Effector memory CD8-positive, alpha-beta T cell (primary cell): Measurements from ENCODE around the gene NCAM1.

Experiments used
- ATAC-seq: fragments of 150-1000 bp; cut with Tn5 transposase; replicated peaks from 2 replicates; pipeline ENCODE4 v1.10.0; 2021; ENCODE audit warnings: mild to moderate bottlenecking, moderate library complexity
- DNase-seq, 3 experiments: peaks; one replicate each; pipeline ENCODE4 v3.0.0; 2021
- H3K27ac Mint-ChIP-seq, 2 donors: one replicate each; pipeline ENCODE4 v1.8.0; 2022; ENCODE audit warnings: mild to moderate bottlenecking in 2 of 2, mixed read lengths in 2 of 2, moderate library complexity in 2 of 2
- H3K27me3 Mint-ChIP-seq, 2 donors: one replicate each; pipeline ENCODE4 v1.8.0; 2022; ENCODE audit warnings: mixed read lengths in 2 of 2
- H3K36me3 Mint-ChIP-seq: one replicate; pipeline ENCODE4 v1.8.0; 2022; ENCODE audit warnings: mild to moderate bottlenecking, moderate library complexity, mixed read lengths; ENCODE audit not compliant: insufficient read depth
- H3K4me1 Mint-ChIP-seq, 2 donors: one replicate each; pipeline ENCODE4 v1.8.0; 2022; ENCODE audit warnings: low read depth in 2 of 2, mixed read lengths in 2 of 2
- H3K4me3 Mint-ChIP-seq, 2 donors: one replicate each; pipeline ENCODE4 v1.8.0; 2022; ENCODE audit warnings: mild to moderate bottlenecking in 2 of 2, mixed read lengths in 2 of 2, moderate library complexity in 2 of 2
- H3K9me3 Mint-ChIP-seq, 2 donors: one replicate each; pipeline ENCODE4 v1.8.0; 2022; ENCODE audit warnings: mixed read lengths in 2 of 2

The NCAM1 gene

DNA sequence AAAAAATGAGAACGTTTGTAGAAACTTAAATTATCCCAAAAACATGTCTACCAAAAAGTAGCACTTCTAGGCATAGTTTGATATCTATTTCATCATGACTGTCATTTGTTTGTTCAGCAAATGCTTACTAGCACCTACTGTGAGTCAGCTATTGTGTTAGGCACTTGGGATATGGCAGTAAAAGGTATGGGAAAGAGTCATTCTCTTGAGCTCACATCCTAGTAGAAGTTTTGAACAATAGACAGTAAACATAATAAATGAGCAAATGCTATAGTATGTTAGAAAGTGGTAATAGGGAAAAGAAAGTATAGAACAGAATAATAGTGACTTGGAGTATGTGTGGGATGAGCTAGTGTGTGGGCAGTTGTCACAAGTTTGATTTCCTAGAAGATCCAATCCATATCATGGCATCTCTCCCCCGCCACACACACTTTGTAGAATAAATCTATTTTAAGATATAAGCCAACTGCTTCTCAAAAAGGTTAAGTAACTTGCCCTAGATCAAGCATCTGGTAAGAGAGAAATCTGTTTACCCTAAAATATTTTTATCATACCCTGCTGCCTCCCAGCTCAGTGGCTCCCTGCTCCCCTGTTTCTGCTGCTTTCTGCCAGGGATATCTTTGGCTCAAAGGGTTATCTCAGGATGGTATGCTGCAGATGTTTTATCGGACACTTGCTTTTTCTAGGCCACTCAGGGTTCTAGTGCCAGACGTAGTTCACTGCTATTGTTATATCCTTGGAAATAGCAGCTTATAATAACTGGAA lies 129.7 kb downstream of the NCAM1 start:
- no peak overlapping the region for H3K27ac Mint-ChIP-seq
- no peak overlapping the region for H3K4me3 Mint-ChIP-seq
- no peaks in the 10 kb centered on the region for H3K4me1 Mint-ChIP-seq
- H3K9me3 Mint-ChIP-seq: no peaks in the 10 kb centered on the region
- no peaks in the 10 kb centered on the region for H3K36me3 Mint-ChIP-seq
- DNase-seq: no peak
- H3K27me3 Mint-ChIP-seq: peaks cover 0 to under 1% of the 10 kb centered on the region in 2 donors
- ATAC-seq: no peak

GRCh38 chr11:113091481-113091780 lies 130.2 kb downstream of the NCAM1 start:
- ATAC-seq (no peak), DNase-seq (no peak)
- H3K27me3 Mint-ChIP-seq: no peaks in the 10 kb centered on the region
- no peaks in the 10 kb centered on the region for H3K36me3 Mint-ChIP-seq
- no peaks in the 10 kb centered on the region for H3K4me1 Mint-ChIP-seq
- no peak overlapping the region for H3K27ac Mint-ChIP-seq
- H3K4me3 Mint-ChIP-seq: no peak overlapping the region
- H3K9me3 Mint-ChIP-seq: no peaks in the 10 kb centered on the region

DNA sequence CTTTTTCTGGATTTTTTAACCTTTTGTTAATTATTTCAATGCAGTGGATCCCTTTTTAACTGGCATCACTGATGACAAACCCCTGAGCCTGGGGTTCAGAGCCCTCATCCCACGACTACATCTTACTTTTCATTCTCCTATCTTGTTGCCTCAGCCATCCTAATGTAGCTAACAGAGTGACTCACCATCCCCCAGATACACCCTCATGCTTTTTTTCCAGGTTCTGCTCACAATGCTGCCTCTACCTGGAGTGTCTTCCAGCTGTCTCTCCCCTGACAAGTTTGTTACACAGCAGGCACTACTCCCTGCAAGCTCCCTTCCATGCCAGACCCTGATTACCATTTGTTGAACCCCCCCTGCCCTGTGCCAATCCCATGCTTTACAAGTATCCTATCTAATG lies 135.4 kb downstream of the NCAM1 start:
- no peak overlapping the region for H3K27ac Mint-ChIP-seq
- ATAC-seq (no peak), DNase-seq (no peak)
- peaks cover 8 to 20% of the 10 kb centered on the region in 2 donors for H3K27me3 Mint-ChIP-seq
- H3K9me3 Mint-ChIP-seq: no peaks in the 10 kb centered on the region
- peaks cover 0 to 3% of the 10 kb centered on the region in 2 donors for H3K4me1 Mint-ChIP-seq
- H3K4me3 Mint-ChIP-seq: no peak overlapping the region
- no peaks in the 10 kb centered on the region for H3K36me3 Mint-ChIP-seq

DNA sequence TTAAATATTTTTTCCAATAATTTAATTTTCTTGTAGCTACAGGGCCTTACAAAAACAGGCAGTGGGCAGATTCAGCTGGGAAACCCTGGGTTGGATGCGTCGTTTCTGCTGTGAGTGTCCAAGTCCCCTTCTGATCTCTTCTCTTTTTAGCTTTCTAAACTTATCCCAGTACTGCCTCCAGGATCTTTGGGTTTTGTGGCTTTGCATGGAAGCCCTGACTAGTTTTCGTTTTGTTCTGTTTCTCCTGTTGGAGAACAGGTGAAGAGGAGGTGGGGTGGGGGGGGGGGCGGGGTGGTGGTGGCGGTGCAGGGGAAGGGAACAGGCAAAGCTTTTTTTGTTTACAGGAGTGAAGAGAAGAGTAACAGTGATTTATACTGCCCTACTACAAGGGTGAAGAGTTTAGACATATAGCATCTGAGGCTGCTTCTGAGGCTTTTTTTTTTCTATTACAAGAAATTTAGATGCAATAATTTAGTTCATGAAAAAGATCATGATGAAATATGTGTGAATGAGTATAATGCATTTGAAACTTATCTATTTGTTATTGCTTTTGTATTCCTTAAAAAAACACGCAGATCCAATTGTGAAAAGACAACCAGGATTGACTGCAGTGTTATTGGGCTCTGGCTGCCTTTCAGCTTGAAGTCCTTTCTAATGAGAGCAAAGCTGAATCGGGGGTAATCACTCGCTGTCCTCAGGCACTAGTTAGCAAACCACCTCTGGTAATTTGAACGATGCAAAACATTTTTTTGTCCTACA lies 142.9 kb downstream of the NCAM1 start:
- Mint-ChIP-seq H3K4me1 (peaks cover 0 to 3% of the 10 kb centered on the region in 2 donors), H3K27ac (no peak overlapping the region), H3K27me3 (peaks cover 21 to 24% of the 10 kb centered on the region in 2 donors), H3K4me3 (no peak overlapping the region), H3K9me3 (no peaks in the 10 kb centered on the region), H3K36me3 (no peaks in the 10 kb centered on the region)
- ATAC-seq (no peak), DNase-seq (no peak)

GRCh38 chr11:113104691-113105251 lies 143.6 kb downstream of the NCAM1 start:
- DNase-seq (no peak), ATAC-seq (no peak)
- Mint-ChIP-seq H3K4me1 (peaks cover 0 to 3% of the 10 kb centered on the region in 2 donors), H3K9me3 (no peaks in the 10 kb centered on the region), H3K27me3 (peaks cover 24 to 27% of the 10 kb centered on the region in 2 donors), H3K36me3 (no peaks in the 10 kb centered on the region), H3K27ac (no peak overlapping the region), H3K4me3 (no peak overlapping the region)

DNA sequence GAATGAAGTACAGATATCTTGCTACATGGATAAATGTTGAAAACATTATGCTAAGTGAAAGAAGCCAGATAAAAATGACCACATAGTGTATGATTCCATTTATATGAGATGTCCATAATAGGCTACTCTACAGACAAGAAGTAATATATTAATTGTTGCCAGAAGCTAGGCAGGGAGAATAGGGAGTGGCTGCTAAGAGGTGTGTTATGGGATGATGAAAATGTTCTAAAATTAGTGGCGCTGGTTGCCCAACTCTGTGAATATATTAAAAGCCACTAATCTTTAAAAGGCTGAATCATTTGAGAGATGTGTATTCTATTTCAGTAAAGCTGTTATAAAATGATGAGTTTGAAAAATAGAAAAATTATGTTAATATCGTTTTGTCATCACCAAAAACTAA lies 144.4 kb downstream of the NCAM1 start:
- Mint-ChIP-seq H3K4me3 (no peak overlapping the region), H3K9me3 (no peaks in the 10 kb centered on the region), H3K27me3 (peaks cover 16 to 23% of the 10 kb centered on the region in 2 donors), H3K36me3 (no peaks in the 10 kb centered on the region), H3K4me1 (no peaks in the 10 kb centered on the region), H3K27ac (no peak overlapping the region)
- DNase-seq (no peak), ATAC-seq (no peak)

- Mint-ChIP-seq H3K4me3 (no peak overlapping the region), H3K4me1 (no peaks in the 10 kb centered on the region), H3K9me3 (no peaks in the 10 kb centered on the region), H3K27me3 (peaks cover 11 to 23% of the 10 kb centered on the region in 2 donors), H3K27ac (no peak overlapping the region), H3K36me3 (no peaks in the 10 kb centered on the region)
- no peak for ATAC-seq
- DNase-seq: no peak
These were observed 145.3 kb downstream of the NCAM1 start for GRCh38 chr11:113106507-113106906.

- DNase-seq: no peak
- ATAC-seq: no peak
- Mint-ChIP-seq H3K27me3 (peaks cover 18 to 36% of the 10 kb centered on the region in 2 donors), H3K4me1 (no peaks in the 10 kb centered on the region), H3K27ac (no peak overlapping the region), H3K4me3 (no peak overlapping the region), H3K9me3 (no peaks in the 10 kb centered on the region), H3K36me3 (no peaks in the 10 kb centered on the region)
These were observed 148.8 kb downstream of the NCAM1 start for GRCh38 chr11:113110046-113110445.

DNA sequence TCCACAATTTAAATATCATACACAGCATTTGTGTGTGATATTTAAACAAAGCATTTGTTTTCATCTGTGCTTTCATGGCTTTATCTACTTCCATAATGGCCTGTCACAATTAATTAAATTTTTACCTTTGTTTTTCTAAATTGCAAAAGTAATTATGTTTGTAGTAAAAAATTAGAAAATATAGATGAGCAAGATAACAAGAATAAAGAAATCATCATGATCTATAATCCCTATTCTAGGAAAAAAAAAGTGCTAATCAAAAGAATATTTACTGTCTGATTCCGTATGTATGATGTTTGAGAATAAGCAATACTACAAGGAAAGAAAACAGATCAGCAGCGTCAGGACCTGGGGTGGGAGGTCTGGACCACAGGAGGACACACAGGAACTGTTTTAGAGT lies 149.9 kb downstream of the NCAM1 start:
- Mint-ChIP-seq H3K27me3 (peaks cover 22 to 29% of the 10 kb centered on the region in 2 donors), H3K4me1 (no peaks in the 10 kb centered on the region), H3K4me3 (no peak overlapping the region), H3K27ac (no peak overlapping the region), H3K9me3 (no peaks in the 10 kb centered on the region), H3K36me3 (no peaks in the 10 kb centered on the region)
- no peak for DNase-seq
- ATAC-seq: no peak

DNA sequence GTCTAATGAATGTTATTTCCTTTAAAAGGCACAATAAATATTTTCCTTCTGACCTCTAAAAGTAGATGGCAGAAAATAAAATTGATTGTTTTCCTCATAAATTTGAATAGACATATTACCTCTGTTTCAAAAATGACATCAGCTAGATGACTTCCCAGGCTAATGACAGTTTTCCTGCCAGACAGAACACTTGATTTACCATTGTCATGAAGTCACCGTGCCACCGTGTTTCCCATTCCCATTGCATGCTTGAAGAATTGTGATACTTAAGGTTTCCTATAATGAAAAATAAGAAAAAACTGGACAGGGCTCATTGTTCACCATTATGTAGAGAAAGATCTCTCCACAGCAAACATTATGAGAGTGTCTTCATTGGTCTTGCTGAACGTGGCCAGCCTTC lies 151.1 kb downstream of the NCAM1 start:
- no peaks in the 10 kb centered on the region for H3K9me3 Mint-ChIP-seq
- H3K4me1 Mint-ChIP-seq: no peaks in the 10 kb centered on the region
- no peaks in the 10 kb centered on the region for H3K36me3 Mint-ChIP-seq
- peaks cover 12 to 22% of the 10 kb centered on the region in 2 donors for H3K27me3 Mint-ChIP-seq
- H3K4me3 Mint-ChIP-seq: no peak overlapping the region
- DNase-seq (no peak), ATAC-seq (no peak)
- H3K27ac Mint-ChIP-seq: no peak overlapping the region

- Mint-ChIP-seq H3K4me1 (no peaks in the 10 kb centered on the region), H3K27me3 (peaks cover 14 to 22% of the 10 kb centered on the region in 2 donors), H3K36me3 (no peaks in the 10 kb centered on the region), H3K4me3 (no peak overlapping the region), H3K27ac (no peak overlapping the region), H3K9me3 (no peaks in the 10 kb centered on the region)
- DNase-seq (peak in 2 of 3 experiments; percentile 1 to 2), ATAC-seq (peak; percentile 37)
These were observed 152.8 kb downstream of the NCAM1 start for GRCh38 chr11:113113801-113114704.

- ATAC-seq: no peak
- no peak for DNase-seq
- no peaks in the 10 kb centered on the region for H3K36me3 Mint-ChIP-seq
- no peak overlapping the region for H3K4me3 Mint-ChIP-seq
- no peaks in the 10 kb centered on the region for H3K9me3 Mint-ChIP-seq
- peaks cover 17 to 18% of the 10 kb centered on the region in 2 donors for H3K27me3 Mint-ChIP-seq
- no peak overlapping the region for H3K27ac Mint-ChIP-seq
- H3K4me1 Mint-ChIP-seq: no peaks in the 10 kb centered on the region
These were observed 153.4 kb downstream of the NCAM1 start for GRCh38 chr11:113114705-113115027.

- Mint-ChIP-seq H3K4me3 (no peak overlapping the region), H3K9me3 (no peaks in the 10 kb centered on the region), H3K27ac (no peak overlapping the region), H3K27me3 (peaks cover 16 to 46% of the 10 kb centered on the region in 2 donors), H3K36me3 (no peaks in the 10 kb centered on the region), H3K4me1 (no peaks in the 10 kb centered on the region)
- no peak for DNase-seq
- ATAC-seq: no peak
These were observed 156.9 kb downstream of the NCAM1 start for GRCh38 chr11:113118104-113118503.
